DOHH2 (cell line): ENCODE data around the gene ASH1L.

Source experiments
- H3F3A ChIP-seq: fragments of 200-600 bp; sonication (generic), shearing (Covaris generic); 2 replicates; pipeline ENCODE4 v1.6.0; 2016; ENCODE audit warnings: antibody characterized with exemption, mild to moderate bottlenecking; ENCODE audit not compliant: control insufficient read depth, insufficient read depth
- H3K27ac ChIP-seq: fragments of 200-600 bp; sonication (generic); 2 replicates; pipeline ENCODE4 v1.5.1; 2014; ENCODE audit warnings: low read depth, mild to moderate bottlenecking, low read length, moderate library complexity
- H3K27me3 ChIP-seq: fragments of 200-600 bp; sonication (generic); 2 replicates; pipeline ENCODE4 v1.6.1; 2014; ENCODE audit warnings: mild to moderate bottlenecking, low read length, mixed read lengths; ENCODE audit not compliant: control insufficient read depth
- H3K36me3 ChIP-seq: fragments of 200-600 bp; sonication (generic); 2 replicates; pipeline ENCODE4 v1.6.1; 2014; ENCODE audit warnings: mild to moderate bottlenecking, low read length, moderate library complexity, mixed read lengths; ENCODE audit not compliant: control insufficient read depth
- H3K4me1 ChIP-seq: fragments of 200-600 bp; sonication (generic); 2 replicates; pipeline ENCODE4 v1.6.1; 2014; ENCODE audit warnings: mild to moderate bottlenecking, low read length, mixed read lengths; ENCODE audit not compliant: control insufficient read depth
- H3K4me2 ChIP-seq: fragments of 200-600 bp; sonication (generic); 2 replicates; pipeline ENCODE4 v1.6.0; 2014; ENCODE audit warnings: mild to moderate bottlenecking, low read length, moderate library complexity
- H3K4me3 ChIP-seq: fragments of 200-600 bp; sonication (generic); 2 replicates; pipeline ENCODE4 v1.5.1; 2014; ENCODE audit warnings: mild to moderate bottlenecking, low read length, mixed read lengths
- H3K79me2 ChIP-seq: fragments of 200-600 bp; sonication (generic); 2 replicates; pipeline ENCODE4 v1.6.1; 2014; ENCODE audit warnings: mild to moderate bottlenecking, low read length, mixed read lengths; ENCODE audit not compliant: control insufficient read depth
- H3K9me2 ChIP-seq: fragments of 200-600 bp; sonication (generic); replicated peaks from 2 replicates; pipeline ENCODE4 v1.6.1; 2014; ENCODE audit warnings: mild to moderate bottlenecking, low read length, mixed read lengths; ENCODE audit not compliant: control insufficient read depth
- H3K9me3 ChIP-seq: fragments of 200-600 bp; sonication (generic); 2 replicates; pipeline ENCODE4 v1.6.1; 2014; ENCODE audit warnings: antibody characterized with exemption, low read length, mixed read lengths; ENCODE audit not compliant: control insufficient read depth, insufficient read depth
- H4K20me1 ChIP-seq: fragments of 200-600 bp; sonication (generic); 2 replicates; pipeline ENCODE4 v1.6.0; 2014; ENCODE audit warnings: low read depth, mild to moderate bottlenecking, antibody characterized with exemption, low read length, moderate library complexity; ENCODE audit not compliant: control insufficient read depth, insufficient read depth
- CTCF ChIP-seq: fragments of 200-600 bp; sonication (generic); IDR thresholded peaks from one replicate; pipeline ENCODE4 v1.5.1; 2014; ENCODE audit warnings: antibody characterized with exemption, mild to moderate bottlenecking, low read depth, low read length; ENCODE audit not compliant: poor library complexity, severe bottlenecking
- EZH2phosphoT487 ChIP-seq: fragments of 200-600 bp; sonication (generic); IDR thresholded peaks from 2 replicates; pipeline ENCODE4 v1.6.1; 2017; ENCODE audit warnings: borderline replicate concordance, mild to moderate bottlenecking, antibody characterized with exemption, low read length, moderate library complexity, mixed read lengths

The ASH1L gene

GRCh38 chr1:155360051-155360450 is 202.6 kb downstream of the ASH1L start:
- no peaks in the 10 kb centered on the region for H3K9me3 ChIP-seq
- H3F3A ChIP-seq = no peaks in the 10 kb centered on the region
- H3K9me2 ChIP-seq = no peaks in the 10 kb centered on the region
- H3K36me3 ChIP-seq = peaks cover 37% of the 10 kb centered on the region
- no peaks in the 10 kb centered on the region for H3K79me2 ChIP-seq
- H3K27me3 ChIP-seq = no peaks in the 10 kb centered on the region
- no peak overlapping the region for H3K4me3 ChIP-seq
- H3K4me2 ChIP-seq = no peak overlapping the region
- no peaks in the 10 kb centered on the region for H4K20me1 ChIP-seq
- no peak for TF ChIP-seq CTCF
- no peak for TF ChIP-seq EZH2phosphoT487
- no peaks in the 10 kb centered on the region for H3K4me1 ChIP-seq
- H3K27ac ChIP-seq = no peak overlapping the region

- H4K20me1 ChIP-seq = no peaks in the 10 kb centered on the region
- H3K9me2 ChIP-seq = no peaks in the 10 kb centered on the region
- H3K4me3 ChIP-seq = no peak overlapping the region
- H3K79me2 ChIP-seq = no peaks in the 10 kb centered on the region
- no peaks in the 10 kb centered on the region for H3F3A ChIP-seq
- H3K4me1 ChIP-seq = no peaks in the 10 kb centered on the region
- H3K27ac ChIP-seq = no peak overlapping the region
- TF ChIP-seq CTCF = no peak
- TF ChIP-seq EZH2phosphoT487 = no peak
- peaks cover 72% of the 10 kb centered on the region for H3K36me3 ChIP-seq
- H3K27me3 ChIP-seq = no peaks in the 10 kb centered on the region
- no peaks in the 10 kb centered on the region for H3K9me3 ChIP-seq
- no peak overlapping the region for H3K4me2 ChIP-seq
Measured at GRCh38 chr1:155352631-155353030, 210.0 kb downstream of the ASH1L start.

- Histone ChIP-seq H4K20me1 (no peaks in the 10 kb centered on the region), H3K36me3 (peaks cover 79% of the 10 kb centered on the region), H3K27ac (no peak overlapping the region), H3K4me3 (no peak overlapping the region), H3K4me2 (no peak overlapping the region), H3K27me3 (no peaks in the 10 kb centered on the region), H3K4me1 (no peaks in the 10 kb centered on the region), H3F3A (peaks cover 9% of the 10 kb centered on the region; the same call in 1 of the 2 replicates), H3K9me3 (no peaks in the 10 kb centered on the region), H3K9me2 (no peaks in the 10 kb centered on the region), H3K79me2 (no peaks in the 10 kb centered on the region)
- TF ChIP-seq CTCF (no peak), EZH2phosphoT487 (no peak)
Measured at GRCh38 chr1:155342842-155343241, 219.8 kb downstream of the ASH1L start.

- no peaks in the 10 kb centered on the region for H3K79me2 ChIP-seq
- no peaks in the 10 kb centered on the region for H3K9me3 ChIP-seq
- H3K27me3 ChIP-seq = no peaks in the 10 kb centered on the region
- no peaks in the 10 kb centered on the region for H3K4me1 ChIP-seq
- TF ChIP-seq EZH2phosphoT487 = no peak
- no peak for TF ChIP-seq CTCF
- H3F3A ChIP-seq = peaks cover 12% of the 10 kb centered on the region
- H3K9me2 ChIP-seq = no peaks in the 10 kb centered on the region
- H3K36me3 ChIP-seq = peaks cover 86% of the 10 kb centered on the region
- H3K4me3 ChIP-seq = no peak overlapping the region
- H3K4me2 ChIP-seq = no peak overlapping the region
- no peak overlapping the region for H3K27ac ChIP-seq
- H4K20me1 ChIP-seq = no peaks in the 10 kb centered on the region
Measured at GRCh38 chr1:155339515-155340097, 223.0 kb downstream of the ASH1L start.
